Measurements from ENCODE around the gene TIMP3.

Gene TIMP3

GRCh38 chr22:32880893-32881596 lies 79.5 kb downstream of the TIMP3 start:
- no peak for TF ChIP-seq CTCF (IDR thresholded peaks at IDR 0.05; ENCODE audit: low read depth, low read length, missing control alignments)
- no peak for DNase-seq (ENCODE audit: low read depth)
- H3K4me3 ChIP-seq (ENCODE audit: low read depth, low read length), result no peak overlapping the region
- in situ Hi-C loops (cut with HindIII; ENCODE audit: low sequenced_read_pairs), result no loop called here

GRCh38 chr22:32882360-32882755 lies 80.9 kb downstream of the TIMP3 start:
- no peak overlapping the region for H3K4me3 ChIP-seq (ENCODE audit: low read depth, low read length)
- DNase-seq (ENCODE audit: low read depth), result no peak
- in situ Hi-C loops (cut with HindIII; ENCODE audit: low sequenced_read_pairs), result no loop called here
- TF ChIP-seq CTCF (IDR thresholded peaks at IDR 0.05; ENCODE audit: low read depth, low read length, missing control alignments), result no peak

- no peak overlapping the region for H3K4me3 ChIP-seq (ENCODE audit: low read depth, low read length)
- no peak for DNase-seq (ENCODE audit: low read depth)
- no peak for TF ChIP-seq CTCF (IDR thresholded peaks at IDR 0.05; ENCODE audit: low read depth, low read length, missing control alignments)
- in situ Hi-C loops (cut with HindIII; ENCODE audit: low sequenced_read_pairs), result no loop called here
These were observed 81.4 kb downstream of the TIMP3 start for GRCh38 chr22:32882774-32883530.

GRCh38 chr22:32887324-32887980 lies 85.9 kb downstream of the TIMP3 start:
- in situ Hi-C loops (cut with HindIII; ENCODE audit: low sequenced_read_pairs), result no loop called here
- no peak for TF ChIP-seq CTCF (IDR thresholded peaks at IDR 0.05; ENCODE audit: low read depth, low read length, missing control alignments)
- H3K4me3 ChIP-seq (ENCODE audit: low read depth, low read length), result no peak overlapping the region
- DNase-seq (ENCODE audit: low read depth), result no peak

- in situ Hi-C loops (cut with HindIII; ENCODE audit: low sequenced_read_pairs), result no loop called here
- no peak overlapping the region for H3K4me3 ChIP-seq (ENCODE audit: low read depth, low read length)
- no peak for DNase-seq (ENCODE audit: low read depth)
- TF ChIP-seq CTCF (IDR thresholded peaks at IDR 0.05; ENCODE audit: low read depth, low read length, missing control alignments), result no peak
These were observed 87.5 kb downstream of the TIMP3 start for GRCh38 chr22:32888976-32889375.

GRCh38 chr22:32896891-32897290 lies 95.4 kb downstream of the TIMP3 start:
- no peak for TF ChIP-seq CTCF (IDR thresholded peaks at IDR 0.05; ENCODE audit: low read depth, low read length, missing control alignments)
- DNase-seq (ENCODE audit: low read depth), result no peak
- in situ Hi-C loops (cut with HindIII; ENCODE audit: low sequenced_read_pairs), result no loop called here
- H3K4me3 ChIP-seq (ENCODE audit: low read depth, low read length), result no peak overlapping the region

Measured in astrocyte of the cerebellum (primary cell).